GM18873 (cell line): Measurements from ENCODE around the gene EYS.
"Not testable (repeated sequence)": the region's sequence is repeated elsewhere in the genome, so short reads cannot be mapped to it uniquely, and the experiment has no call there.

Experiments used
- ATAC-seq: cut with Tn5 transposase; IDR thresholded peaks from one replicate; pipeline ENCODE4 v1.9.1; 2021; ENCODE audit warnings: mild to moderate bottlenecking, moderate library complexity, moderate number of reproducible peaks; ENCODE audit not compliant: unreplicated experiment, low FRiP score

The EYS gene

GRCh38 chr6:64281167-64281566, 1425.9 kb downstream of the EYS start:
- ATAC-seq = no peak

- no peak for ATAC-seq
Measured at GRCh38 chr6:64280569-64280968, 1426.5 kb downstream of the EYS start.

- ATAC-seq = no peak
Measured at GRCh38 chr6:64270083-64270482, 1436.9 kb downstream of the EYS start.

GRCh38 chr6:64266351-64266821, 1440.6 kb downstream of the EYS start:
- peak; percentile 77 for ATAC-seq

GRCh38 chr6:64263778-64264177, 1443.2 kb downstream of the EYS start:
- no peak for ATAC-seq

- ATAC-seq = no peak
Measured at GRCh38 chr6:64259372-64259771, 1447.7 kb downstream of the EYS start.

GRCh38 chr6:64258752-64259151, 1448.3 kb downstream of the EYS start:
- no peak for ATAC-seq

- no peak for ATAC-seq
Measured at GRCh38 chr6:64258302-64258701, 1448.7 kb downstream of the EYS start.

GRCh38 chr6:64257586-64257985, 1449.4 kb downstream of the EYS start:
- ATAC-seq = no peak

- ATAC-seq = no peak
Measured at GRCh38 chr6:64256483-64256882, 1450.5 kb downstream of the EYS start.

GRCh38 chr6:64255000-64255399, 1452.0 kb downstream of the EYS start:
- ATAC-seq = no peak

- ATAC-seq = no peak
Measured at GRCh38 chr6:64254558-64254957, 1452.5 kb downstream of the EYS start.

GRCh38 chr6:64252256-64252655, 1454.8 kb downstream of the EYS start:
- ATAC-seq = no peak

GRCh38 chr6:64250126-64250525, 1456.9 kb downstream of the EYS start:
- ATAC-seq = no peak

GRCh38 chr6:64249115-64249514, 1457.9 kb downstream of the EYS start:
- ATAC-seq = no peak

GRCh38 chr6:64243618-64244017, 1463.4 kb downstream of the EYS start:
- no peak for ATAC-seq

- not testable (repeated sequence) for ATAC-seq
Measured at GRCh38 chr6:64238908-64239307, 1468.1 kb downstream of the EYS start.

- ATAC-seq = no peak
Measured at GRCh38 chr6:64238071-64238470, 1469.0 kb downstream of the EYS start.

- no peak for ATAC-seq
Measured at GRCh38 chr6:64233746-64234145, 1473.3 kb downstream of the EYS start.

- ATAC-seq = no peak
Measured at GRCh38 chr6:64231928-64232327, 1475.1 kb downstream of the EYS start.

- no peak for ATAC-seq
Measured at GRCh38 chr6:64230530-64230929, 1476.5 kb downstream of the EYS start.

GRCh38 chr6:64227863-64228262, 1479.2 kb downstream of the EYS start:
- no peak for ATAC-seq

GRCh38 chr6:64225503-64225902, 1481.5 kb downstream of the EYS start:
- ATAC-seq = no peak
